OCI-LY3 (cell line): ENCODE measurements around the gene GBX2.

Source experiments
- H2AFZ ChIP-seq: fragments of 200-600, 300-600 bp; shearing (Covaris generic); 2 replicates; pipeline ENCODE4 v1.6.0; 2014; ENCODE audit warnings: antibody characterized with exemption, low read depth, low read length
- H3K27ac ChIP-seq: fragments of 200-600, 300-600 bp; sonication (generic); 2 replicates; pipeline ENCODE4 v1.5.1; 2014; ENCODE audit warnings: mild to moderate bottlenecking, low read length, moderate library complexity, mixed read lengths
- H3K27me3 ChIP-seq: fragments of 200-600, 300-600 bp; sonication (generic); 2 replicates; pipeline ENCODE4 v1.6.1; 2014; ENCODE audit warnings: low read depth, low read length, mixed read lengths
- H3K36me3 ChIP-seq: fragments of 200-600, 300-600 bp; sonication (generic); replicated peaks from 2 replicates; pipeline ENCODE3; 2014; ENCODE audit warnings: low read depth, low read length, mixed read lengths
- H3K4me1 ChIP-seq: fragments of 300-600, 200-600 bp; sonication (generic); 2 replicates; pipeline ENCODE4 v1.6.1; 2014; ENCODE audit warnings: low read length, mixed read lengths
- H3K4me2 ChIP-seq: fragments of 200-600, 300-600 bp; sonication (generic); 2 replicates; pipeline ENCODE4 v1.6.1; 2014; ENCODE audit warnings: low read length, mixed read lengths
- H3K4me3 ChIP-seq: fragments of 300-600, 200-600 bp; sonication (generic); 2 replicates; pipeline ENCODE4 v1.5.1; 2014; ENCODE audit warnings: antibody characterized with exemption, mild to moderate bottlenecking, low read length, moderate library complexity
- H3K79me2 ChIP-seq: fragments of 300-600, 200-600 bp; shearing (Covaris generic); 2 replicates; pipeline ENCODE4 v1.6.1; 2014; ENCODE audit warnings: mild to moderate bottlenecking, low read length, mixed read lengths
- H3K9ac ChIP-seq: fragments of 300-600, 200-600 bp; shearing (Covaris generic); 2 replicates; pipeline ENCODE4 v1.6.0; 2014; ENCODE audit warnings: mild to moderate bottlenecking, low read length, moderate library complexity
- H3K9me3 ChIP-seq: fragments of 200-600, 300-600 bp; shearing (Covaris generic); 2 replicates; pipeline ENCODE4 v1.6.1; 2014; ENCODE audit warnings: low read length, mixed read lengths; ENCODE audit not compliant: insufficient read depth
- H4K20me1 ChIP-seq: fragments of 200-600, 300-600 bp; sonication (generic); 2 replicates; pipeline ENCODE4 v1.6.1; 2016; ENCODE audit warnings: low read length, mixed read lengths; ENCODE audit not compliant: insufficient read depth
- EZH2phosphoT487 ChIP-seq: fragments of 200-600 bp; shearing (Covaris generic); IDR thresholded peaks from 2 replicates; pipeline ENCODE4 v1.6.1; 2018; ENCODE audit warnings: antibody characterized with exemption, mixed run types, low read depth
- TF ChIP-seq, protein P1 (sequence below): fragments of 200-600, 300-600 bp; sonication (generic); IDR thresholded peaks from 2 replicates; pipeline ENCODE4 v1.5.1; 2014; ENCODE audit warnings: antibody characterized with exemption, low read length, low read depth

The GBX2 gene

GRCh38 chr2:236176417-236176816 lies 8.2 kb upstream of the GBX2 start:
- no peak overlapping the region for H3K9ac ChIP-seq
- H3K36me3 ChIP-seq, result no peaks in the 10 kb centered on the region
- no peak overlapping the region for H3K27ac ChIP-seq
- H3K4me1 ChIP-seq, result no peaks in the 10 kb centered on the region
- TF ChIP-seq, protein P1, sequence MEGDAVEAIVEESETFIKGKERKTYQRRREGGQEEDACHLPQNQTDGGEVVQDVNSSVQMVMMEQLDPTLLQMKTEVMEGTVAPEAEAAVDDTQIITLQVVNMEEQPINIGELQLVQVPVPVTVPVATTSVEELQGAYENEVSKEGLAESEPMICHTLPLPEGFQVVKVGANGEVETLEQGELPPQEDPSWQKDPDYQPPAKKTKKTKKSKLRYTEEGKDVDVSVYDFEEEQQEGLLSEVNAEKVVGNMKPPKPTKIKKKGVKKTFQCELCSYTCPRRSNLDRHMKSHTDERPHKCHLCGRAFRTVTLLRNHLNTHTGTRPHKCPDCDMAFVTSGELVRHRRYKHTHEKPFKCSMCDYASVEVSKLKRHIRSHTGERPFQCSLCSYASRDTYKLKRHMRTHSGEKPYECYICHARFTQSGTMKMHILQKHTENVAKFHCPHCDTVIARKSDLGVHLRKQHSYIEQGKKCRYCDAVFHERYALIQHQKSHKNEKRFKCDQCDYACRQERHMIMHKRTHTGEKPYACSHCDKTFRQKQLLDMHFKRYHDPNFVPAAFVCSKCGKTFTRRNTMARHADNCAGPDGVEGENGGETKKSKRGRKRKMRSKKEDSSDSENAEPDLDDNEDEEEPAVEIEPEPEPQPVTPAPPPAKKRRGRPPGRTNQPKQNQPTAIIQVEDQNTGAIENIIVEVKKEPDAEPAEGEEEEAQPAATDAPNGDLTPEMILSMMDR, result no peak; the same call in 1 of the 2 replicates
- TF ChIP-seq EZH2phosphoT487, result no peak
- no peak overlapping the region for H3K4me2 ChIP-seq
- no peaks in the 10 kb centered on the region for H3K27me3 ChIP-seq
- H4K20me1 ChIP-seq, result no peaks in the 10 kb centered on the region
- no peak overlapping the region for H3K4me3 ChIP-seq
- no peak overlapping the region for H2AFZ ChIP-seq
- H3K79me2 ChIP-seq, result no peaks in the 10 kb centered on the region
- no peaks in the 10 kb centered on the region for H3K9me3 ChIP-seq

GRCh38 chr2:236175548-236176150 lies 7.5 kb upstream of the GBX2 start:
- no peak overlapping the region for H3K4me3 ChIP-seq
- H3K36me3 ChIP-seq, result no peaks in the 10 kb centered on the region
- no peak overlapping the region for H3K27ac ChIP-seq
- TF ChIP-seq, protein P1, result no peak
- TF ChIP-seq EZH2phosphoT487, result no peak
- no peak overlapping the region for H2AFZ ChIP-seq
- H3K9ac ChIP-seq, result no peak overlapping the region
- H3K9me3 ChIP-seq, result no peaks in the 10 kb centered on the region
- no peaks in the 10 kb centered on the region for H3K27me3 ChIP-seq
- H4K20me1 ChIP-seq, result no peaks in the 10 kb centered on the region
- H3K4me2 ChIP-seq, result no peak overlapping the region
- H3K79me2 ChIP-seq, result no peaks in the 10 kb centered on the region
- H3K4me1 ChIP-seq, result no peaks in the 10 kb centered on the region

- H3K9me3 ChIP-seq, result no peaks in the 10 kb centered on the region
- no peak overlapping the region for H3K4me2 ChIP-seq
- H3K27me3 ChIP-seq, result no peaks in the 10 kb centered on the region
- H4K20me1 ChIP-seq, result no peaks in the 10 kb centered on the region
- no peak overlapping the region for H3K4me3 ChIP-seq
- H3K79me2 ChIP-seq, result no peaks in the 10 kb centered on the region
- no peak overlapping the region for H3K27ac ChIP-seq
- no peak overlapping the region for H2AFZ ChIP-seq
- no peaks in the 10 kb centered on the region for H3K4me1 ChIP-seq
- H3K9ac ChIP-seq, result no peak overlapping the region
- no peaks in the 10 kb centered on the region for H3K36me3 ChIP-seq
- TF ChIP-seq, protein P1, result no peak
- no peak for TF ChIP-seq EZH2phosphoT487
Observed at GRCh38 chr2:236173729-236174607, 5.8 kb upstream of the GBX2 start.

- TF ChIP-seq EZH2phosphoT487, result no peak
- TF ChIP-seq, protein P1, result no peak
- H3K4me3 ChIP-seq, result no peak overlapping the region
- no peak overlapping the region for H3K9ac ChIP-seq
- H3K36me3 ChIP-seq, result no peaks in the 10 kb centered on the region
- no peak overlapping the region for H3K27ac ChIP-seq
- H3K79me2 ChIP-seq, result no peaks in the 10 kb centered on the region
- H3K4me2 ChIP-seq, result no peak overlapping the region
- no peaks in the 10 kb centered on the region for H3K9me3 ChIP-seq
- H3K4me1 ChIP-seq, result no peaks in the 10 kb centered on the region
- no peaks in the 10 kb centered on the region for H3K27me3 ChIP-seq
- no peak overlapping the region for H2AFZ ChIP-seq
- no peaks in the 10 kb centered on the region for H4K20me1 ChIP-seq
Observed at GRCh38 chr2:236173036-236173728, 5.0 kb upstream of the GBX2 start.
